Right lobe of liver (tissue), 6 donors: ENCODE data around the gene MBOAT7. TPM values are rescaled to one million over a fixed set of nuclear protein-coding genes. Genes with fewer than 3 reads are reported as not detected.
A peak's percentile ranks its signal among the peaks of the same experiment; 100 is the strongest.

Experiments used
- ATAC-seq, 4 donors: fragments of 200-7000 bp; cut with Tn5 transposase; one replicate each; pipeline ENCODE4 v1.9.1; 2020; ENCODE audit warnings: mild to moderate bottlenecking in 4 of 4, moderate library complexity in 4 of 4
- DNase-seq, 3 donors: peaks; one replicate each; pipeline ENCODE4 v3.0.0-alpha.2; 2020
- H3K27ac ChIP-seq, 3 donors: fragments of 200-600 bp; one replicate each; pipeline ENCODE4 v1.8.0; 2022
- H3K27me3 ChIP-seq, 2 donors: fragments of 200-600 bp; one replicate each; pipeline ENCODE4 v1.8.0; 2022
- H3K36me3 ChIP-seq, 4 donors: fragments of 200-600 bp; sonication (generic) in 1 of 4; one replicate each; pipeline versions ENCODE4 v1.5.1 to v1.8.0; 2017 to 2022; ENCODE audit warnings: control low read depth in 1 of 4
- H3K4me1 ChIP-seq, 4 donors: fragments of 200-600 bp; sonication (generic) in 1 of 4; one replicate each; pipeline versions ENCODE4 v1.5.1 to v1.8.0; 2017 to 2022; ENCODE audit warnings: control low read depth in 1 of 4
- H3K4me3 ChIP-seq, 3 donors: fragments of 200-600 bp; one replicate each; pipeline ENCODE4 v1.8.0; 2022
- H3K9me3 ChIP-seq, 4 donors: fragments of 200-600 bp; sonication (generic) in 1 of 4; one replicate each; pipeline versions ENCODE4 v1.5.1 to v1.8.0; 2017 to 2022; ENCODE audit warnings: control low read depth in 1 of 4
- CTCF ChIP-seq, 4 donors: fragments of 200-600 bp in 3 of 4; fragments of 450-650 bp in 1 of 4; IDR thresholded peaks; one replicate each; pipeline versions ENCODE4 v1.5.1 to v1.8.0; 2016 to 2022; ENCODE audit warnings: antibody characterized with exemption in 4 of 4, mild to moderate bottlenecking in 2 of 4
- POLR2A ChIP-seq: fragments of 450-650 bp; IDR thresholded peaks from one replicate; pipeline ENCODE4 v1.6.1; 2017; ENCODE audit warnings: antibody characterized with exemption, mild to moderate bottlenecking
- WGBS: methylation state at CpG from one replicate; pipeline ENCODE4 v1.1.6; 2018; ENCODE audit warnings: low coverage, low lambda C conversion rate; ENCODE audit not compliant: insufficient coverage; ENCODE audit errors: missing lambda C conversion rate; 5-methylcytosine and 5-hydroxymethylcytosine counted together
- intact Hi-C, 2 donors: fragments of 100-400 bp; cut with DNase I; formaldehyde crosslinking; loops; one replicate each; pipeline versions ENCODE4 v1.11.2 to v1.14.1; 2022
- total RNA-seq, 6 experiments: library from RNA; depleted of rRNA in 2 of 6; stranded (reverse); fragments of >200 nt in 2 of 6; fragmentation: NEBNext Ultra II Directional in 3 of 6; extraction: Animal tissue kit (Norgen Biotek cat#: 25700) in 3 of 6; gene quantifications; one replicate each; pipeline versions ENCODE4 v1.1.0 to v1.2.4, GENCODE V29; 2016 to 2023
- donor health status: DM: no; HTN: yes; CAD: no.
- donor health status: DM: no; HTN: no; CAD: no.
- donor health status: DM: no; HTN: no; CAD: no.
- donor health status: DM: no; HTN: yes; CAD: no.
- donor health status: DM: no; HTN: yes; CAD: no.

Gene MBOAT7
- total RNA-seq, 6 experiments from 2014 or later = 26.6 to 57.7 (median 32.9) TPM

- Histone ChIP-seq H3K36me3 (peaks cover 0 to 37% (median 14%) of the 10 kb centered on the region in 4 donors), H3K27me3 (no peaks in the 10 kb centered on the region), H3K4me1 (peaks cover 0 to 29% (median 11%) of the 10 kb centered on the region in 4 donors), H3K9me3 (no peaks in the 10 kb centered on the region), H3K27ac (peak within 1 kb of the TSS; percentile 76 to 93 (median 92)), H3K4me3 (peak within 1 kb of the TSS; percentile 90 to 99 (median 93))
- ATAC-seq = peak; percentile 80 to 90 (median 87)
- intact Hi-C loops = no loop called here
- WGBS = 1% methylated on average over 35 of the region's 72 CpGs
- TF ChIP-seq CTCF (IDR thresholded peaks at IDR 0.05) (peak in 3 of 4 donors; percentile 25 to 48 (median 34)), POLR2A (peak; percentile 71)
- peak; percentile 99 to 100 (median 100) for DNase-seq
Observed at GRCh38 chr19:54159352-54160181, 29.8 kb downstream of the MBOAT7 start, which contains the start of gene LENG1. LENG1 (minus strand) TSS chr19:54159721; CDS start chr19:54159695, 26 bp downstream.

GRCh38 chr19:54158812-54159351 is 30.5 kb downstream of the MBOAT7 start:
- DNase-seq = no peak
- Histone ChIP-seq H3K9me3 (no peaks in the 10 kb centered on the region), H3K27me3 (no peaks in the 10 kb centered on the region), H3K4me3 (peak overlapping the region; percentile 90 to 99 (median 93)), H3K4me1 (peaks cover 0 to 29% (median 11%) of the 10 kb centered on the region in 4 donors), H3K36me3 (peaks cover 2 to 44% (median 17%) of the 10 kb centered on the region in 4 donors), H3K27ac (peak overlapping the region; percentile 76 to 93 (median 92))
- ATAC-seq = no peak
- TF ChIP-seq POLR2A = no peak
- TF ChIP-seq CTCF (IDR thresholded peaks at IDR 0.05) = no peak
- 7% methylated on average over 19 of the region's 19 CpGs for WGBS
- intact Hi-C loops = no loop called here

- Histone ChIP-seq H3K9me3 (no peaks in the 10 kb centered on the region), H3K4me1 (peaks cover 0 to 22% (median 3%) of the 10 kb centered on the region in 4 donors), H3K27ac (no peak overlapping the region), H3K36me3 (peaks cover 4 to 63% (median 27%) of the 10 kb centered on the region in 4 donors), H3K27me3 (no peaks in the 10 kb centered on the region), H3K4me3 (no peak overlapping the region)
- DNase-seq (no peak), ATAC-seq (no peak)
- 100% methylated on average over 2 of the region's 3 CpGs for WGBS
- intact Hi-C loops = no loop called here
- TF ChIP-seq CTCF (IDR thresholded peaks at IDR 0.05) (no peak), POLR2A (no peak)
Observed at GRCh38 chr19:54156953-54157352, 32.4 kb downstream of the MBOAT7 start.

GRCh38 chr19:54156490-54156889 is 32.9 kb downstream of the MBOAT7 start:
- no peak overlapping the region for H3K27ac ChIP-seq
- TF ChIP-seq POLR2A = no peak
- no peak for TF ChIP-seq CTCF (IDR thresholded peaks at IDR 0.05)
- WGBS = 86% methylated on average over 4 of the region's 11 CpGs
- intact Hi-C loops = no loop called here
- peaks cover 0 to 19% (median 3%) of the 10 kb centered on the region in 4 donors for H3K4me1 ChIP-seq
- no peak overlapping the region for H3K4me3 ChIP-seq
- ATAC-seq (no peak), DNase-seq (no peak)
- H3K36me3 ChIP-seq = peaks cover 4 to 68% (median 27%) of the 10 kb centered on the region in 4 donors
- H3K27me3 ChIP-seq = no peaks in the 10 kb centered on the region
- no peaks in the 10 kb centered on the region for H3K9me3 ChIP-seq
